HuH-7.5 (cell line): ENCODE measurements around the gene FBXW5.

Experiments
- DNase-seq: peaks from one replicate; pipeline ENCODE4 v3.0.0; 2011; ENCODE audit warnings: low spot score

FBXW5 gene

DNA sequence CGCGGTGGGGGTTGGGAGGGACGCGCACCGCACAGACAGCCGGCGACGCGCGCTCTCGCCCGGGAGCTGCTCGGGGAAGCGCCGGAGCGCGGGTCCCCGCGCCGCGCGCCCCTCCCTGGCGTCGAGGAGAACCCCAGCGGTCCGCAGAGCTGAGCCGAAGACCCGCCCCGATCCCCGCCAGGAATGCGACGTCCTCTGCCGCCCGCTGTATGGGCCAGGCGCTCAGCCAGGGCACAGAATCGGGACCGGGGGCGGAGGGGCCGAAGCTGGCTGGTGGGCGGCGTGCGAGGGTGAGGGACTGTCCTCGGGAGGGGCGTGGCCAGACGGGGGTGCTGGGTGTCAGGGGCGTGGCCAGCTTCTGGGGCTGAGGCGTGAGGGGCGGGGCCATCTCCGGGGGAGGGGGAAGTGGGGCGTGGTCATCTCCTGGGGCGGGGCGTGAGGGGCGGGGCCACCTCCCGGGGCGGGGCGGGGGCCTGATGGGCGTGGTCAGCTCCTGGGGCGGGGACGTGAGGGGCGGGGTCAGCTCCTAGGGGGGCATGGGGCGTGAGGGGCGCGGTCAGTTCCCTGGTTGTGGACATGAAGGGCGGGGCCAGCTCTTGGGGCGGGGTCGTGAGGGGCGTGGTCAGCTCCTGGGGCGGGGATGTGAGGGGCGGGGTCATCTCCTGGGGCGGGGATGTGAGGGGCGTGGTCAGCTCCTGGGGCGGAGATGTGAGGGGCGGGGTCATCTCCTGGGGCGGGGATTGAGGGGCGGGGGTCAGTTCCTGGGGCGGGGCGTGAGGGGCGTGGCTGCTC is 33.7 kb upstream of the FBXW5 start:
- DNase-seq: peak; percentile 86

GRCh38 chr9:136977649-136978072 is 33.1 kb upstream of the FBXW5 start:
- no peak for DNase-seq

DNA sequence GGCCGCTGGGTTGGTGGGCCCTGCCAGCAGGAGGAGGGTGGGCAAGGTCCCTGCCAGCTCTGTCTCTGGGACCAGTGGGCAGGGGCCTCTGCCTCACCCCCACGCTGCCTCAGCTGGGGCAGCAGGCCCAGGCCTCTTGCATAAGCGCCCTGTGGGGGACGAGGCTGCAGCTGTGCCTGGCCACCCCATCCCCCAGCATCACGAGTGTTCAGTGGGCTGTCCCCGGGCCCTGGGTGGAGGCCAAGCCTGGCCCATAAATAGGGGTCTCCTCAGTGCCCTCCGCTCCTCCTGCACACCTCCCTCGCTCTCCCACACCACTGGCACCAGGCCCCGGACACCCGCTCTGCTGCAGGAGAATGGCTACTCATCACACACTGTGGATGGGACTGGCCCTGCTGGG is 32.7 kb upstream of the FBXW5 start, which contains the start of gene PTGDS:
TSS of gene PTGDS (plus strand) at position 282 of the 400 bp plus-strand sequence. CDS start at position 357, 75 bp downstream.
- DNase-seq: no peak

- no peak for DNase-seq
These were observed 31.1 kb upstream of the FBXW5 start for GRCh38 chr9:136975644-136976043.

DNA sequence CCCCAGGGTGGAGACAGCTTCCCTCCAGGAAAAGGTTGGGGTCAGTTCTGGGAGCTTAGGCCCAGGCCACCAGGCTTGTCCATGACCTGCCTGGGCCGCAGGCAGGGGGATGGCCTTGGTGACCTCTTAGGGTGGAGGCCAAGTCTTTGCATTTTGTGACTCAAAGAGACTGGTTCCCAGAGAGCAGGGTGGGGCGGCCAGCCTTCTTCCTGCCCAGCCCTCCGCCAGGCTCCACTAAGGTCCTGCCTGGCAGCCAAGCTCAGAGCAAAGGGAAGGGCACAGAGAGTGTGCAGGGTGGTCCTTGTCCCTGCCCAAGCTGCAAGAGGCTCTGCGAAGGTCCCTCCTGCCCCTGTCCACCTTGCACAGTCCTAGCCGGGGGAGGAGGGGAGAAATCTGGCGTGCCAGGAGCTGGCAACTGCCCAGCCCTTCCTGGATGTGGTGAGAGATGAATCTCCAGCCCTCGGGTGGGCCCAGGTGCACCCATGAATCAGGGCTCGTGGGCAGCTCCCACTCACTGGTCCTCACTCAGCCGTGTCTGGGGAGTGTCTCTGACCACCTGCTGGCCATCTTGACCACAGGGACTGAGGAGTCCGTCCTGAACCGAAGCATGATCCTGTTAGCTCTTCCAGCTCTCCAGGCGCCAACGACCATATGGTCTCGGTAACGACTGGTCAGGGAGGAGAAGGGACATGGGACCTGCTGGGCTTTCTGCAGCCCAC is 30.4 kb upstream of the FBXW5 start:
- no peak for DNase-seq

GRCh38 chr9:136973618-136974617 is 29.4 kb upstream of the FBXW5 start:
- DNase-seq: no peak

- DNase-seq: no peak
These were observed 28.2 kb upstream of the FBXW5 start for GRCh38 chr9:136972743-136973142.

- DNase-seq: no peak
These were observed 27.8 kb upstream of the FBXW5 start for GRCh38 chr9:136972335-136972734.

GRCh38 chr9:136971746-136972145 is 27.2 kb upstream of the FBXW5 start:
- no peak for DNase-seq

- no peak for DNase-seq
These were observed 25.8 kb upstream of the FBXW5 start for GRCh38 chr9:136970361-136970760.

GRCh38 chr9:136969774-136970173 is 25.2 kb upstream of the FBXW5 start:
- DNase-seq: no peak

GRCh38 chr9:136969150-136969549 is 24.6 kb upstream of the FBXW5 start:
- DNase-seq: no peak

GRCh38 chr9:136968333-136969127 is 24.0 kb upstream of the FBXW5 start:
- DNase-seq: no peak

DNA sequence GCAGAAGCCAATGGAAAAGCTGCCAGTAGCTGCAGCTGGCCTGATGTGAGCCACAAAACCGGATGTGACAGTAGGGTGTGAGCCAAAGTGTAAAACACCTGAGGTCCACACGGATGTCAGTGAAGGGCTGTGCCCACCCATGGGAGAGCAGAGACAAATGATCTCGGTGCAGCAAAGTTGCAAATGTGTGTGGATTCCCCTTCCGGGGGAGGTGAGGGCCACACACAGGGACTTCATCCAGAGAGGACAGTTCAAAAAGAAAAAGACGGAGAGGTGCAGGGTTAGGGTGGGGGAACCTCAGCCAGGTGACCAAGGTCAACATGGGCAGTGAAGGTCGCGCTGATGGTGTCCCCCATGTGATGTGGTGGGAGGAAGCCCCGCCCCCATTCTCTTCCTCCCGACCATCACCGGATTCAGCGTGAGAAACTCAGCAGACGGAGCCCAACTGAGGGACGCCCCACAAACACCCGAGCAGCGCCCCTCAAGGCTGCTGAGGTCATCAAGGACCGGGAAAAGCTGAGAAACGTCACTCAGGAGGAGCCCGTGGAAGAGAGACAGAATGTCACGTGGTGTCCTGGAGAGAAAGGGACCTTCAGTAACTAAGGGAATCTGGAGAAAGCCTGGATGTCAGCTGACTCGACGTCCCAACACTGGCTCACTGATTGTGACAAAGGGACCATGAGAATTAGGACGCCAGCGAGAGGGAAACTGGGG is 21.4 kb upstream of the FBXW5 start:
- no peak for DNase-seq

DNA sequence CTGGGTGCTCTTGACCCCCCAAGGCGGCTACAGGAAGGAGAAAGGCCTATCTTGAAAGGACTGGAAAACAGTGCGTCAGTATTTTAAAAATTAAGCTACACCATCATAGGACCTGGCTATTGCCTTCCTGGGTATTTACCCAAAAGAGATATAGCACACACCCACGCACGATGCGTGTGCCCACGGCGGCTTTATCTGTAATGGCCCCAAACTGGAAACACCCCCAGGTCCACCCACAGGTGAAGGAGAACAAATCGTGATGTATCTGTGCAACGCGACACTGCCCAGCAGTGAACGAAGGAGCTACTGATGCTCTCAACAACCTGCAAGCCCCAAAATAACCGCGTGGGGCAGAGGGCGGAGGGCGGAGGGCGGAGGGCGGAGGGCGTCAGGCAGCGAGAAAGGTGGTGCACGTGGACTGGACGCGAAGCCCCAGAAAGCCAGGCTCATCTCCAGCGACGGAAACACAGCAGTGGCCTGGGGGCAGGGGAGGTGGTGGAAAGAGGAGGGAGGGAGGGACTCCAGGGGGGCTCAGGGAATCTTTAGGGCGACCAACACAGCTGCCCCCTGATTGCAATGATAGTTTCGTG is 20.4 kb upstream of the FBXW5 start:
- DNase-seq: no peak

- no peak for DNase-seq
These were observed 19.7 kb upstream of the FBXW5 start for GRCh38 chr9:136964171-136964689.

DNA sequence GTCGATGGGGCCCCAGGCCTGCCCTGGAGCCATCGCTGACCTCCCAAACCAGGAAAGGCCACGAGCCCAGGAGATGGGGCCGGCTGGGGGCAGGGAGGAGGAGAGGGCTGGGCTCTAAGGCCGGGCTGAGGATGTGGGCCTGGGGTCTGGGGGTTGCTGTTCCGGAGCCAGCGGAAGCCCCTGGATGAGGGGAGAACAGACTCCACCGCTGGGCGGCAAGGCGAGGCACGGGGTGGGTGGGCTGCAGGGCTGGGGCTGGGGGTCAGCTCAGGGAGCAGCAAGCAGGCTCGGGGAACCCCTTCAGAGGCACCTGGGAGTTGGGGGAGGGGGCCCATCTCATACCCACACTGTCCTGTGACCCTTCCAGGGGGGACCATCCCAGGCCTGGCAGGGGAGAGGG is 19.2 kb upstream of the FBXW5 start:
- DNase-seq: no peak

DNA sequence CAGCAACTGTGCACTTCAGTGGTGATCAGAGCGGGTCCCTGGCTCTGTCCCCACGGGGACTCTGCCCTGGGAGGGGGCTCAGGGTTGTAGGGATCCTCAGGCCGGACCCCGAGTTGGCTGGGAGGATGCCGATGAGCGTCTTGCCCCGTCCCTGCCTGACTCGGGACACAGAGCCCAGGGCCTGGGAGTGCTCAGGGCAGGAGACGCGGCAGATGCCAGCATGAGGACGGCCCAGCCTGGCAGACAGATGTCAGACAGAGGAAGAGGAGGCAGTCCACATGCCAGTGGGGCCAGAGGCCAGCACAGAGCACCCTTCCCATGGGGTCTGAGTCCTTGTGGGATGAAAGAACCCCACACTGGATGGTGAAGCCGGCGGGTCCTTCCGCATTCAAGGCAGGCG is 18.8 kb upstream of the FBXW5 start:
- no peak for DNase-seq

DNA sequence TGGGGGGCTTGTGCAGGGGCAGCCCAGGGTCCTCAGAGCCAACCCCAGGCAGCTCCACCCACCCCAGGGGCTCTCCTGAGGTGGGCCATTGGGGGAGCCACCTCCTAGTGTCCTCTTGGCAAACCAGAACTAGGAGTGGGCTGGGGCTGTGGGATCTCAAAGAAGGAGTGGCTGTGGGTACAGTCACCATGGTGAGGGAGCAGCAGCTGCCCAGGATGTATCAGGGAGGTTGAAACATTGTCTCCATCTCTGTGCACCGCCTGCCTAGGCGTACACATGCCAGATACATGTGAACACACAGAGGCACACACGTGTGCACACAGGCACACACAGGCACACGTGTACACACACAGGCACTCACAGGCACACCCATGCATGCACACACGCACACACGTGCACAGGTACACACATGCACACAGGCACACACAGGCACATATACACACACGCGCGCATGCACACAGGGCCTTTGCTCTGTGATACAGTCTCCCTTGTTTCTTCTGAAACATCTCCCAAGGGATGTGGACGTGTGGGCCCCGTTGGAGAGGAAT is 18.2 kb upstream of the FBXW5 start:
- no peak for DNase-seq

GRCh38 chr9:136962163-136962562 is 17.6 kb upstream of the FBXW5 start:
- DNase-seq: no peak
